ENCODE data around the gene EML4.

Gene EML4

GRCh38 chr2:42138163-42139015 is 30.8 kb upstream of the EML4 start:
- DNase-seq (ENCODE audit: low read depth), result no peak

- no peak for DNase-seq (ENCODE audit: low read depth)
Measured at GRCh38 chr2:42139101-42139500, 30.1 kb upstream of the EML4 start.

DNA sequence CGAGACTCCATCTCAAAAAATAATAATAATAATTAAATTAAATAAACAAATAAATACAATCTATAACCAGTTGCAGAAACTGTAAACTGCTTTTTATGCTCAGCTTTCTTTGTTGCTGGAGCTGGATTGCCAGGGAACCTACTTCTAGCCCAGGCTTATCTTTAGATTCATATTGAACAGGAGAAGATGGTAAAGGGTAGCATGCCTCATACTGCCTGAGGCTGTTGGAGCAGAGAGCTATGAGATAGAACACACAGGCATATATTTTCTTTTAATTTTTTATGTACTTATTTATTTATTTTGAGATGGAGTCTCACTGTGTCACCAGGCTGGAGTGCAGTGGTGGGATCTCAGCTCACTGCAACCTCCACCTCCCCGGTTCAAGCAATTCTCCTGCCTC is 28.7 kb upstream of the EML4 start:
- DNase-seq (ENCODE audit: low read depth), result no peak

DNA sequence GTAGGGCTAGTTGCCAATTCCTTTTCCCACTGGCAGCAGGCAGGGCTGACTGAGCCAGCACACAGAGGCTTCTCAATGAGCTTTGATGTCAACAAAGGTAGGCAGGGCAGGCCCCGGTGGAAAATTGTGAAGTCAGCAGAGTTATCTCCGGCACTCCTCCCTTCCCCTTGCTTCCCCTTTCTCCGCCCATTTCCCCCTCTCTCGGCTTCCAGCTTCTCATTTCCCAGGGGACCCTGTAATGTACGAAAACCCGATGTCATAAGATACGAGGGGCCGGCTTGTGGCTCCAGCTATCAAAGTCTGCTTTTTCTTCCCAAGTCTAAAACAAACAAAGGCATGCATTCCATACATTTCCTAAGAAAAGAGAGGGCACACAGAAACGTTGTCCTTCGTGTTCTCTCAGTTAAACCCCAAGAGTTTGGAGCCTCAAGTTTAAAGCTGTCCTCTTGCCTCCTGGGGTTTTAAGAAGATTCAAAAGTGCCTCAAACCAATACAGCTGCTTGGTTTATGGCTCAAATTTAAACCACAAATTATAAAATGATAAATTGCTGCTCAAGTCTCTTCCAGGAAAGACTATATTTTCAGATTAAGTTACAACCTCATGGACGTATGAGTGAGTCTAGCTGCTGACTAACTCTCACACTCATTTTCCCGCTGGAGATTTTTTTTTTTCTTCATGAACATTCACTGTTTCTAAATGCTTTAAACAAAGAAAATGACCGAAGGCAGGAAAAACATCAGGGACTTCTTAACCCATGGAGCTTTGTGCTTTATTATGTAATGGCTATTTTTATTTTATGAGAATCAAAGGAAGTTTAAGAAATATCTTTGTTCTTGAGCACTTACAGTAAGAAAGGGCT is 27.2 kb upstream of the EML4 start:
- DNase-seq (ENCODE audit: low read depth), result no peak

GRCh38 chr2:42142547-42143184 is 26.5 kb upstream of the EML4 start:
- no peak for DNase-seq (ENCODE audit: low read depth)

DNA sequence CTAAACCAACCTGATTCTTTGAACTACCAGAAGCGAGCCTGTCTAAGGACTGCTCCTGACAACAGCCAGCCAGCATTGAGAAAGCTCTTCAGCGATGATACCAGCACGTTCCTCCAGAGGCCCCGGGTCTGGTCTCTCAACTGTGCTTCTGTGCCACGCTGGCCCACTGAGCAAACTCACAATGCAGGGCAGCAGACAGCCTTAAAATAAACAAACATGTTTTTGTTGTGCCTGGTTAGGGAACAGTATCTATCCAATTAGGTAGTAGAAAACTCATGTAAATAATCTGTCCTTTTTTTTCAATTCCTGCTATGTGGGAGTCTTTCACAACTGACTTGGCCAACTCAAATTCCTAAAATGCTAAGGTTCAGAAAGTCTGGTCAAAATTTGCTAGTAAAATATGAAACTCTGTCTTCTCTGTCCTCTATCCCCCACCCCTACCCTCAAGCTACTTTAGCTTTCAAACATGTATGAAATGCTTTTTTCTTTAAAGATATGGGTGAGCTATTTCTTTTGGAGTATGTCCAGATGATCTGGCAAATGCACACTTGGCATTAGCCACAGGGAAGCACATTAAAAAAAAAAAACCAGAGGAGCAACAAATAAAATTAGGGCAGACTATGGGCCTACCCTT is 21.4 kb upstream of the EML4 start:
- no peak for DNase-seq (ENCODE audit: low read depth)

- DNase-seq (ENCODE audit: low read depth), result no peak
Measured at GRCh38 chr2:42150159-42150558, 19.0 kb upstream of the EML4 start.

GRCh38 chr2:42153944-42154581 is 15.1 kb upstream of the EML4 start:
- no peak for DNase-seq (ENCODE audit: low read depth)

DNA sequence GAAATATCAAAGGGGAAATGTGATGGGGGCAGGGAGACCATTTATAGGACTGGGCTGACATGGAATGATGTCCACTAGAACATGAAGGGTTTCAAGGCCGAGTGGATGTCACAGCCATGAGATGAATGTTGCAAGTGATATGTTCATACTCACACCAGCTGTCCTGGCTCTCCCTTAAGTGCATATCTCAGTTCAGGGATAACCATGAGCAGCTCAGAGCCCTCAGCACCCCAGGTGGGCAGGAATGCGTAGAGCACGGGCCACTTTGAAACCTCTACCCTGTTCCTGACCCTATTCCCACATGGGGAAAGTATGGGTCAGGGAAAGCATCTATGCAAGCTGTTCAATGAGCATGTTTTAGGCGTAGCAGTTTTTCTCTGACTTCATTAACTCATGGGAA is 12.4 kb upstream of the EML4 start:
- DNase-seq (ENCODE audit: low read depth), result no peak

GRCh38 chr2:42161444-42161843 is 7.7 kb upstream of the EML4 start:
- DNase-seq (ENCODE audit: low read depth), result no peak

DNA sequence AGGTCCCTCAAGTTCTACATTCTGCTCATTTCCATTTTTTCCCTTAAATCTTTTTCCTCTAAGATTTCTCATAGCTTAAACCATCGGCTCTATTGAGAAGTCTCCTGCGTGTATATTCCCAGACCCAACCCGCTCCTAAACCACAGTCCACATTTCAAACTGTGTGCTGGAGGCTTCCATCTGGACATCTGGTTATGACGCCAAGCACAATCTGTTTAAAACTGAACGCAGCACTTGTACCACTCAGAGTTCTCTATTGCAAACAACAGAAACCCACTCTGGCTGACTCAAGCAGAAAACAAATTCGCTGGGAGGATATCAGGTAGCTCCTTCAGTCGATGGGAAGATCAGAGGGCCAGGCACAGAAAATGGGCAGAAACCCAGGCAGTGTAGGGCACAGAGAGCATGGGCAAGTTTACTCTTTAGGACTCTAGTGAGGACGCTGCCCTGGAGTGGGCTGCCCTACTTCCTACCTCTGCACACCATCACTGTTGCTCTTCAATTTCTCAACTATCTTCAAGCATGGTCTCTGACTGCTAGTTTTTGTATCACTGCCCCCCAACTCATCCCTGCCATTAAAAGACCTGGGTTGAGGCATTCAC is 5.6 kb upstream of the EML4 start:
- DNase-seq (ENCODE audit: low read depth), result no peak

DNA sequence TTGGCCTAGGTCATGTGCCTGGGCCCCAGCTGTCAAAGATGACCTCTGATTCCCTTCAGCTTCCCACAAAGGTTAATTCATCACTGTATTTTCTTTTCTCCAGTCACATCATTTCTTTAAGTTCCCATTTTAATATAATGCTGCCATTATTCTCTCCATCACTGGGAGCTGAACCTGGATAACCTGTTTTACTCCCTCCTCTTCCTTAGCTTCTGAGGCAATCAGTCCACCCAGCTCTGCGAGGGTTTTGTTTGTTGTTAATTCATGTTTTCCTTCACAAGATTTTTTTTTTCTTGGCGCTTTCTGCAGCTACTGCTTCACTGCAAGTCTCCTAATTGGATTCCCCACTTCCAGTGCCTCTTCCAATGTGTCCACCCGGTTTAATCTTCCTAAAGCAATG is 5.1 kb upstream of the EML4 start:
- no peak for DNase-seq (ENCODE audit: low read depth)

- no peak for DNase-seq (ENCODE audit: low read depth)
Measured at GRCh38 chr2:42164971-42165370, 4.2 kb upstream of the EML4 start.

GRCh38 chr2:42167458-42167857 is 1.7 kb upstream of the EML4 start:
- no peak for DNase-seq (ENCODE audit: low read depth)

- DNase-seq (ENCODE audit: low read depth), result no peak
Measured at GRCh38 chr2:42168459-42169099, 574 bp upstream of the EML4 start.

DNA sequence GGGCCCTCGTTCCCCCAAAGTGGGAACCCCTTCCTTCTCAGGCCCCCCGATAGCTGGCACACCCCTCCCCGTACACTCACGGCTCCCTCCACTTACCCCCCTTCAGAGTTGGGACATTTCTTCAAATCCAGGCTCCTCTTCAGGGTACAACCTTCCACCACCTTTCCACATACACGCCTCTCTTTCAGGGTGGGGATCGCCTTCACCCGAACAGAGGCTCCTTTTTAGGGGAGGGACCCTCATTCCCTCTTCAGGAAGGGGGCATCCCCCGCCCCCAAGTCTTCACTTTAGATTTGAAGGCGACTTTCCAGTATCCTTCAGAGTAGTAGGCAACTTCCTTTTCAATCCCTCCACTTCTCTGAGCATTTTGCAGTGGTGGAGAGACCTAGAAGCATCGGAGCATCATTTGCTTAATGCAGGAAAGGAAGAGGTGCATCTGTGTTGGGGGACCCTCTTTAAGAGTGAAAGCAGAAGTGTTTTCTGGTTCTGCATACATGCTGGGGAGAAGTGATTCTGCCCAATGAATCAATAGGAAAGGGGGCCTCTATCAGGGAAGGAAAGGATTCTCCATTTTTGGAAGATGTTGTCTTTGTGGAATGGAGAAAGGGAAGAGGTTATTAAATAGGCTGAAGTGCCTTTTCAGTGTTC is 845 bp downstream of the EML4 start:
- no peak for DNase-seq (ENCODE audit: low read depth)

- DNase-seq (ENCODE audit: low read depth), result no peak
Measured at GRCh38 chr2:42170619-42171395, 1.7 kb downstream of the EML4 start.

- DNase-seq (ENCODE audit: low read depth), result no peak
Measured at GRCh38 chr2:42171396-42171980, 2.3 kb downstream of the EML4 start.

GRCh38 chr2:42172020-42172419 is 2.9 kb downstream of the EML4 start:
- no peak for DNase-seq (ENCODE audit: low read depth)

All from stimulated activated CD8-positive, alpha-beta memory T cell treated with anti-CD3 and anti-CD28 coated beads, Interleukin-7, amount 100 ng/mL, for 24 hours (primary cell).